SK-N-SH treated with all-trans-retinoic acid at 6 μM for 48 hours (cell line): ENCODE results near the gene RAD51B.

Source experiments
- ATAC-seq: fragments of 200-7000 bp; cut with Tn5 transposase; 3 replicates; pipeline ENCODE4 v1.9.1; 2020; ENCODE audit warnings: mild to moderate bottlenecking, moderate library complexity
- BACH2 ChIP-seq: fragments of 250-450 bp; sonication (Bioruptor Pico); IDR thresholded peaks from 2 replicates; pipeline ENCODE4 v1.9.0; 2021; ENCODE audit warnings: mild to moderate bottlenecking, borderline replicate concordance
- CREB5 ChIP-seq: fragments of 250-450 bp; sonication (Bioruptor Pico); IDR thresholded peaks from 2 replicates; pipeline ENCODE4 v1.5.1; 2020; ENCODE audit warnings: low read depth, mild to moderate bottlenecking, moderate library complexity
- CSDC2 ChIP-seq: fragments of 250-450 bp; sonication (Bioruptor Pico); IDR thresholded peaks from 2 replicates; pipeline ENCODE4 v1.5.0; 2020; ENCODE audit warnings: mild to moderate bottlenecking, moderate library complexity
- CSRNP3 ChIP-seq: fragments of 250-450 bp; sonication (Bioruptor Pico); IDR thresholded peaks from 2 replicates; pipeline ENCODE4 v1.5.1; 2021; ENCODE audit warnings: mild to moderate bottlenecking, moderate library complexity
- ESRRG ChIP-seq: fragments of 250-450 bp; sonication (Bioruptor Pico); IDR thresholded peaks from 2 replicates; pipeline ENCODE4 v1.6.1; 2021; ENCODE audit warnings: mild to moderate bottlenecking
- GLIS3 ChIP-seq: fragments of 250-450 bp; sonication (Bioruptor Pico); IDR thresholded peaks from 2 replicates; pipeline ENCODE4 v1.5.0; 2020; ENCODE audit warnings: mild to moderate bottlenecking, moderate library complexity
- ISL1 ChIP-seq: fragments of 250-450 bp; sonication (Bioruptor Pico); IDR thresholded peaks from 2 replicates; pipeline ENCODE4 v2.1.2; 2022; ENCODE audit warnings: mild to moderate bottlenecking, moderate library complexity
- PATZ1 ChIP-seq: fragments of 250-450 bp; sonication (Bioruptor Pico); IDR thresholded peaks from 2 replicates; pipeline ENCODE4 v1.8.0; 2020; ENCODE audit warnings: mild to moderate bottlenecking, moderate library complexity, borderline replicate concordance
- PPARA ChIP-seq: fragments of 250-450 bp; sonication (Bioruptor Pico); IDR thresholded peaks from 2 replicates; pipeline ENCODE4 v1.5.0; 2020; ENCODE audit warnings: mild to moderate bottlenecking, borderline replicate concordance
- RARB ChIP-seq: fragments of 250-450 bp; sonication (Bioruptor Pico); IDR thresholded peaks from 2 replicates; pipeline ENCODE4 v1.8.0; 2021; ENCODE audit warnings: mild to moderate bottlenecking, moderate library complexity
- TCF4 ChIP-seq: fragments of 250-450 bp; sonication (Bioruptor Pico); IDR thresholded peaks from 2 replicates; pipeline ENCODE4 v1.8.0; 2021; ENCODE audit warnings: mild to moderate bottlenecking, moderate library complexity, borderline replicate concordance
- TOX ChIP-seq: fragments of 250-450 bp; sonication (Bioruptor Pico); IDR thresholded peaks from 2 replicates; pipeline ENCODE4 v1.8.0; 2021; ENCODE audit warnings: mild to moderate bottlenecking, moderate library complexity, borderline replicate concordance
- ZC3H10 ChIP-seq: fragments of 250-450 bp; sonication (Bioruptor Pico); IDR thresholded peaks from 2 replicates; pipeline ENCODE4 v1.5.1; 2021; ENCODE audit warnings: mild to moderate bottlenecking, moderate library complexity
- ZFP3 ChIP-seq: fragments of 250-450 bp; sonication (Bioruptor Pico); IDR thresholded peaks from 2 replicates; pipeline ENCODE4 v1.5.0; 2020; ENCODE audit warnings: mild to moderate bottlenecking, moderate library complexity
- ZFP30 ChIP-seq: fragments of 450-650 bp; formaldehyde crosslinking; IDR thresholded peaks from 2 replicates; pipeline ENCODE4 v1.5.0; 2022; ENCODE audit warnings: mild to moderate bottlenecking, moderate library complexity
- ZNF565 ChIP-seq: fragments of 450-650 bp; formaldehyde crosslinking; conservative IDR thresholded peaks from 2 replicates; pipeline ENCODE4 v1.5.0; 2020; ENCODE audit warnings: low read depth, mild to moderate bottlenecking, moderate library complexity
- ZNF70 ChIP-seq: fragments of 450-650 bp; formaldehyde crosslinking; IDR thresholded peaks from 2 replicates; pipeline ENCODE4 v1.5.0; 2020; ENCODE audit warnings: mild to moderate bottlenecking, moderate library complexity
- ZNF8 ChIP-seq: fragments of 450-650 bp; formaldehyde crosslinking; IDR thresholded peaks from 2 replicates; pipeline ENCODE4 v1.5.0; 2020; ENCODE audit warnings: mild to moderate bottlenecking, moderate library complexity
- TF ChIP-seq, protein P1 (sequence below): fragments of 250-450 bp; sonication (Bioruptor Pico); IDR thresholded peaks from 2 replicates; pipeline ENCODE4 v1.5.0; 2020; ENCODE audit warnings: mild to moderate bottlenecking, moderate library complexity

Gene RAD51B

DNA sequence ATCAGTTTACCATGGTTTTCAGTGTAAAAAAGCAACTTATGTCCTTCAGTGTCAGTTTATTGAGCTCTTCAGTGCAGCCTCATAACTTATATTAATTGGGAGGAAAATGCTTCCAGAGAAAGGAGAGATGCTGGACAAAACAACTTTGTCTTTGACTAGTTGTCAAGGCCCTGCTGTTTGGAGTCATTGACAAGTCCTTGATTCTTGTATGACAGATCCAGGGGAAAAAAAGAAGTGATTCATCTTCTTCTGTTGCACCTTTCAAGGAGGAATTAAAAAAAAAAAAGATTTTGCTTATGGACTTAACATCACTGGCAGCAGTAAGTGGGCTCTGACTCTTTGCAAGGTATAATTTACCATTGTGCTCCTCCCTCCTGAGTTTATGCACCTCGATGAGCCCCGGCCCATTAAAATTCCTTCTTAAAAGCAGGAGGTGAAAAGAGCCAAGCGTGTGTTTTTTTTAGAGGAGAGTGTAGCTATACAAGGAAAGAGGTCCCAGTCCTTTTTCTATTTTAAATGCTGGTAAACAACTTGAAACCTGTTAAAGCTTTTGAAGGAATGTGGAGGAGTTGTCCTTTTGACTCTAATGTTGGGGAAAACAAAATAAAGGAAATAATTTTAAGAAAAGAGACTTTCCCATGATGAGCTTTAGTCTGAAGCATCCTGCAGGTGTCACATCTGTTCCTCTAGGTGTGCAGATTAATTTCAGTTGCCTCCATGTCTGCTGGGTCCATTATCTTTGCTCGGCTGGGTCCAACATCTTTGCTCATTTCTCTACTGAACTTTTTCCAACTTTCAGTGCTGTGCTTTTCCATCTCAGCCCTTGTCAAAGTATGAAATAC, 431.6 kb downstream of the RAD51B start:
- no peak for ATAC-seq

DNA sequence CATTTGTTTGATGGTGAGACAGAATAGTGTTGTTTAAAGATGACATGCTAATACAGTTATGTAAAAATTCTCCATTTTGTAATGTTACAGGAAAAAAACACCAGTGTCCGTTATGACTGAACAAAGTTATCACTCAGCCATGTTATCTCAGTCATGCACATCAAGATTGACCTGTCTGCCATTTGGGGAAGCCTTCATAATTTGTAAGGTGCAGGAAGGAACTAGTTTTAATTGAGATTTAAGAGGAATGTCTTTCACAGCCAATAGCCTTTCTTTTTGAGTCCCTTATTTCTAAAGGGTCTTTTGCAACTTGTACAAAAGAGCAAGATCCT, 432.2 kb downstream of the RAD51B start:
- TF ChIP-seq PPARA (CRISPR knock-in tag) (no peak), ZNF8 (CRISPR knock-in tag) (no peak), CSRNP3 (CRISPR knock-in tag) (no peak), CREB5 (CRISPR knock-in tag) (no peak), TOX (CRISPR knock-in tag) (no peak), PATZ1 (CRISPR knock-in tag) (no peak), GLIS3 (CRISPR knock-in tag) (no peak), BACH2 (CRISPR knock-in tag) (no peak), ZNF565 (CRISPR knock-in tag) (no peak), RARB (CRISPR knock-in tag) (no peak), ISL1 (no peak)
- TF ChIP-seq, all 23 proteins: peak for 0
- no peak for ATAC-seq

More for the DNA sequence above, 431.6 kb downstream of the RAD51B start:
- TF ChIP-seq GLIS3 (CRISPR knock-in tag) (no peak), ZFP30 (CRISPR knock-in tag) (no peak), TCF4 (no peak), ZNF565 (CRISPR knock-in tag) (no peak), BACH2 (CRISPR knock-in tag) (no peak), CREB5 (CRISPR knock-in tag) (no peak), ZFP3 (CRISPR knock-in tag) (no peak), ZNF70 (CRISPR knock-in tag) (no peak), TOX (CRISPR knock-in tag) (no peak), ESRRG (CRISPR knock-in tag) (no peak), PATZ1 (CRISPR knock-in tag) (no peak), ZC3H10 (CRISPR knock-in tag) (no peak), CSDC2 (CRISPR knock-in tag) (no peak)
- TF ChIP-seq, protein P1, sequence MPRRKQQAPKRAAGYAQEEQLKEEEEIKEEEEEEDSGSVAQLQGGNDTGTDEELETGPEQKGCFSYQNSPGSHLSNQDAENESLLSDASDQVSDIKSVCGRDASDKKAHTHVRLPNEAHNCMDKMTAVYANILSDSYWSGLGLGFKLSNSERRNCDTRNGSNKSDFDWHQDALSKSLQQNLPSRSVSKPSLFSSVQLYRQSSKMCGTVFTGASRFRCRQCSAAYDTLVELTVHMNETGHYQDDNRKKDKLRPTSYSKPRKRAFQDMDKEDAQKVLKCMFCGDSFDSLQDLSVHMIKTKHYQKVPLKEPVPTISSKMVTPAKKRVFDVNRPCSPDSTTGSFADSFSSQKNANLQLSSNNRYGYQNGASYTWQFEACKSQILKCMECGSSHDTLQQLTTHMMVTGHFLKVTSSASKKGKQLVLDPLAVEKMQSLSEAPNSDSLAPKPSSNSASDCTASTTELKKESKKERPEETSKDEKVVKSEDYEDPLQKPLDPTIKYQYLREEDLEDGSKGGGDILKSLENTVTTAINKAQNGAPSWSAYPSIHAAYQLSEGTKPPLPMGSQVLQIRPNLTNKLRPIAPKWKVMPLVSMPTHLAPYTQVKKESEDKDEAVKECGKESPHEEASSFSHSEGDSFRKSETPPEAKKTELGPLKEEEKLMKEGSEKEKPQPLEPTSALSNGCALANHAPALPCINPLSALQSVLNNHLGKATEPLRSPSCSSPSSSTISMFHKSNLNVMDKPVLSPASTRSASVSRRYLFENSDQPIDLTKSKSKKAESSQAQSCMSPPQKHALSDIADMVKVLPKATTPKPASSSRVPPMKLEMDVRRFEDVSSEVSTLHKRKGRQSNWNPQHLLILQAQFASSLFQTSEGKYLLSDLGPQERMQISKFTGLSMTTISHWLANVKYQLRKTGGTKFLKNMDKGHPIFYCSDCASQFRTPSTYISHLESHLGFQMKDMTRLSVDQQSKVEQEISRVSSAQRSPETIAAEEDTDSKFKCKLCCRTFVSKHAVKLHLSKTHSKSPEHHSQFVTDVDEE: no peak
